GM12878 (cell line): Measurements from ENCODE around the gene TPRN. TPM values are rescaled to one million over a fixed set of nuclear protein-coding genes. Genes with fewer than 3 reads are reported as not detected.

ENCODE experiments used
- ATAC-seq: fragments of 200-7000 bp; cut with Tn5 transposase; 3 replicates; pipeline ENCODE4 v1.9.1; 2020; ENCODE audit warnings: mild to moderate bottlenecking, moderate library complexity
- BruUV-seq: library from RNA; stranded (reverse); fragments of 400-500 nt; replicated peaks from 2 replicates; lab custom pipeline; 2021; lab: Mats Ljungman, UMichigan
- CTCF ChIA-PET: fragments of 300-600 bp; sonication (Branson Sonifier 250); formaldehyde crosslinking; extraction: SDS; loops from one replicate; lab custom pipeline; 2021; ENCODE audit warnings: inconsistent platforms; lab: Yijun Ruan, JAX
- POLR2A ChIA-PET: fragments of 350-600 bp; formaldehyde crosslinking; extraction: SDS; loops from one replicate; lab custom pipeline; 2021; ENCODE audit warnings: inconsistent platforms; lab: Charles Lee
- RAD21 ChIA-PET: fragments of 300-600 bp; sonication (Branson Sonifier 250); formaldehyde crosslinking; loops from one replicate; lab custom pipeline; 2023; ENCODE audit warnings: antibody characterized with exemption; ENCODE audit not compliant: unreplicated experiment; lab: Charles Lee
- SMC1A ChIA-PET: fragments of 300-600 bp; sonication (Branson Sonifier 250); formaldehyde crosslinking; loops from one replicate; lab custom pipeline; 2023; ENCODE audit not compliant: unreplicated experiment, uncharacterized antibody; lab: Charles Lee
- DNase-seq: peaks from one replicate; pipeline ENCODE4 v3.0.0-alpha.2; 2011; ENCODE audit warnings: low read depth, low spot score
- FAIRE-seq: peaks from 3 replicates; lab custom pipeline; 2011; peaks lifted over from hg19 to GRCh38; lab: Jason Lieb, UNC
- H2AFZ ChIP-seq: 2 replicates; pipeline ENCODE4 v1.6.0; 2011; ENCODE audit warnings: low read depth, low read length, control low read depth; ENCODE audit not compliant: control insufficient read depth
- H3K27ac ChIP-seq: 2 replicates; pipeline ENCODE4 v1.5.1; 2011; ENCODE audit warnings: control low read depth; ENCODE audit not compliant: control insufficient read depth, insufficient read depth
- H3K27me3 ChIP-seq, 2 experiments: replicated peaks in 1 of 2; 2 replicates each; pipeline versions ENCODE4 v1.6.0 to v1.6.1; 2011; ENCODE audit warnings: low read length in 1 of 2; ENCODE audit not compliant: control insufficient read depth in 2 of 2, insufficient read depth in 2 of 2
- H3K36me3 ChIP-seq, 2 experiments: 2 replicates each; pipeline ENCODE4 v1.5.1; 2011; ENCODE audit warnings: low read length in 1 of 2; ENCODE audit not compliant: control insufficient read depth in 2 of 2, insufficient read depth in 2 of 2
- H3K4me1 ChIP-seq: 2 replicates; pipeline ENCODE4 v1.6.1; 2011; ENCODE audit warnings: mild to moderate bottlenecking, low read length, moderate library complexity, mixed read lengths; ENCODE audit not compliant: control insufficient read depth, insufficient read depth
- H3K4me2 ChIP-seq: 2 replicates; pipeline ENCODE4 v1.6.0; 2011; ENCODE audit warnings: control low read depth; ENCODE audit not compliant: control insufficient read depth, insufficient read depth
- H3K4me3 ChIP-seq: fragments of 200-600 bp; sonication (generic); 2 replicates; pipeline ENCODE4 v1.5.1; 2016
- H3K79me2 ChIP-seq: 2 replicates; pipeline ENCODE4 v1.6.0; 2011; ENCODE audit warnings: low read length; ENCODE audit not compliant: control insufficient read depth, insufficient read depth
- H3K9ac ChIP-seq: 2 replicates; pipeline ENCODE4 v1.8.0; 2011; ENCODE audit warnings: low read length, control low read depth, mixed read lengths; ENCODE audit not compliant: control insufficient read depth, insufficient read depth
- H3K9me3 ChIP-seq: replicated peaks from 3 replicates; pipeline ENCODE4 v1.5.1; 2011; ENCODE audit warnings: mild to moderate bottlenecking, low read length; ENCODE audit not compliant: control insufficient read depth, insufficient read depth
- H4K20me1 ChIP-seq: 2 replicates; pipeline ENCODE4 v1.6.0; 2011; ENCODE audit not compliant: control insufficient read depth, insufficient read depth
- CBX5 ChIP-seq: sonication (generic); IDR thresholded peaks from 2 replicates; pipeline ENCODE4 v1.6.1; 2016; ENCODE audit warnings: low read depth, moderate library complexity, mild to moderate bottlenecking, inconsistent platforms
- CEBPB ChIP-seq, 2 experiments: fragments of 150-350 bp in 1 of 2; IDR thresholded peaks; 2 replicates each; pipeline ENCODE4 v1.6.1; 2012 to 2014; ENCODE audit warnings: low read depth in 2 of 2, low read length in 2 of 2, borderline replicate concordance in 1 of 2, inconsistent platforms in 1 of 2
- NFYB ChIP-seq: IDR thresholded peaks from 2 replicates; pipeline ENCODE4 v1.6.1; 2011; ENCODE audit warnings: low read depth, mild to moderate bottlenecking, low read length, improper control_type of control experiment, moderate library complexity; ENCODE audit not compliant: insufficient read depth
- POLR2A ChIP-seq: IDR thresholded peaks from 2 replicates; pipeline ENCODE4 v1.6.1; 2011; ENCODE audit warnings: low read depth, mild to moderate bottlenecking, low read length
- RAD51 ChIP-seq: fragments of 450-650 bp; IDR thresholded peaks from 2 replicates; pipeline ENCODE4 v1.6.1; 2016; ENCODE audit warnings: moderate library complexity, mild to moderate bottlenecking, inconsistent platforms
- SUPT20H ChIP-seq: IDR thresholded peaks from 2 replicates; pipeline ENCODE4 v1.6.1; 2011; ENCODE audit warnings: low read depth, mild to moderate bottlenecking, low read length, moderate library complexity, borderline replicate concordance; ENCODE audit not compliant: control insufficient read depth
- WGBS: methylation state at CpG from one replicate; pipeline ENCODE4 v1.1.6; 2016; ENCODE audit warnings: low lambda C conversion rate; ENCODE audit not compliant: insufficient replicate concordance, insufficient coverage; ENCODE audit errors: missing lambda C conversion rate; 5-methylcytosine and 5-hydroxymethylcytosine counted together
- in situ Hi-C: fragments of 300-500 bp; cut with MboI; formaldehyde crosslinking; loops from 9 replicates; pipeline ENCODE4 v1.14.3; 2018; ENCODE audit warnings: mixed read lengths
- intact Hi-C: fragments of 100-400 bp; cut with micrococcal nuclease; formaldehyde crosslinking; loops from one replicate; pipeline ENCODE4 v1.14.2; 2022; ENCODE audit not compliant: unreplicated experiment
- polyA plus RNA-seq, 11 experiments: library from polyadenylated mRNA; depleted of rRNA in 4 of 11; unstranded in 6 of 11; stranded (reverse) in 5 of 11; fragments of >200 nt; fragmentation: Nextera tagmentation in 4 of 11; fragmentation: Illumina TruSeq in 1 of 11; extraction: Ambion mirVana in 4 of 11; extraction: Trizol in 1 of 11; gene quantifications; 1 replicate in 1 of 11; 2 replicates in 10 of 11; pipeline versions ENCODE4 v1.2.1 to v1.2.3, GENCODE V29; 2011 to 2016; ENCODE audit warnings: inconsistent platforms in 2 of 11, missing spikeins in 2 of 11, low read depth in 1 of 11
- total RNA-seq, 4 experiments: library from RNA; depleted of rRNA in 3 of 4; stranded (reverse); fragments of >200 nt in 3 of 4; fragmentation: Illumina TruSeq in 1 of 4; extraction: Trizol in 1 of 4; gene quantifications; 2 replicates each; pipeline versions ENCODE4 v1.2.1 to v1.2.3, GENCODE V29; 2013 to 2021
- TF ChIP-seq, protein P1 (sequence below): IDR thresholded peaks from 2 replicates; pipeline ENCODE4 v1.6.1; 2012; ENCODE audit warnings: low read length, inconsistent platforms

Gene TPRN
- total and polyA plus RNA-seq, 10 of the 15 experiments (the other 5 are each of a cell fraction or from before 2014, with no cell fraction given), result 0.18 to 19.5 (median 3.1) TPM

DNA sequence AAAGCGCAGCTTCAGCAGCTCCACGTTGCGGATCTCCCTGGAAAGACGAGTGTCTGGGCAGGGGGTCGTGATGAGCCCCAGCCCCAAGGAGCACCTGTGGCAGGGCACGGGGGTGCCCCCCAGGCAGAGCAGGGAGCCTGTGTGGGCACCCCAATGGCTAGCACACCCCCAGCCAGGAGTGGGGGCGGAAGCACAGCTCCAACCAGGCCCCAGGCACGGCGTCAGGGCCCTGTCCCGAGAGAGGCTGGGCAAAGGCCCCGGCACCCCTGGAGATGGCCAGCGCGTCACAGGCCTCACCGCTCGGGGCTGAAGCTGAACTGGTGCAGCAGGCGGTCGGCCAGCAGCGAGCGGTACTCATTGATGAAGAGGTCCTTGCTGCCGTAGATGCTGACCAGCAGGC, 20.1 kb downstream of the TPRN start (continued):
- TF ChIP-seq CEBPB (IDR thresholded peaks at IDR 0.05; ENCODE audit: borderline replicate concordance in 1 of 2, low read depth in 2 of 2, low read length in 2 of 2) (no peak), RAD51 (no peak)
- TF ChIP-seq, all 136 proteins: peak for 0

DNA sequence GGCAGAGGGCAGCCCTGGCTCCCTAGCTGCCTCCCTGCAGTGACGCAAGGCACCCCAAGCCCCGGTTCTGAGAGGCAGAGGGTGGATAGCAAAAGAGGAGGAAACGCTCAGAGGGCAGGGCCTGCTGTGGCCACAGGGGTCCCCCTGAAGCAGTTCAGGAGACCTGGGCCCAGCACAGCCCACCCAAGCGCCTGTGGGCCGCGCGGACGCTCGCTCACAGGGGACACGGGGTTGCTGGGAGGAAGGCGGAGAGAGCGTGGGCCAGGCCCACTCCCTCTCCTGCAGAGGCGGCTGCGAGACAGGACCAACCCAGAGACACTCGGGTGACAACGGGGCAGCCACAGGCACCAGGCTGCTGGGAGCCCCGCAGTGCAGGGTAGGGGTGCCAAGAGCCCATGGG, 20.8 kb downstream of the TPRN start:
- no peaks in the 10 kb centered on the region for H3K27me3 ChIP-seq
- ChIA-PET RAD21 (no interaction called here), CTCF (no interaction called here), POLR2A (no interaction called here), SMC1A (no interaction called here)
- H3K79me2 ChIP-seq, result no peaks in the 10 kb centered on the region
- no peak overlapping the region for H3K27ac ChIP-seq
- no peak overlapping the region for H2AFZ ChIP-seq
- H3K36me3 ChIP-seq, result peaks cover 7 to 26% of the 10 kb centered on the region in 2 experiments
- DNase-seq (no peak), ATAC-seq (no peak), FAIRE-seq (no peak)
- H3K4me1 ChIP-seq, result no peaks in the 10 kb centered on the region
- WGBS, result 86% methylated on average over 17 of the region's 17 CpGs
- TF ChIP-seq CBX5, result no peak
- TF ChIP-seq, protein P1, sequence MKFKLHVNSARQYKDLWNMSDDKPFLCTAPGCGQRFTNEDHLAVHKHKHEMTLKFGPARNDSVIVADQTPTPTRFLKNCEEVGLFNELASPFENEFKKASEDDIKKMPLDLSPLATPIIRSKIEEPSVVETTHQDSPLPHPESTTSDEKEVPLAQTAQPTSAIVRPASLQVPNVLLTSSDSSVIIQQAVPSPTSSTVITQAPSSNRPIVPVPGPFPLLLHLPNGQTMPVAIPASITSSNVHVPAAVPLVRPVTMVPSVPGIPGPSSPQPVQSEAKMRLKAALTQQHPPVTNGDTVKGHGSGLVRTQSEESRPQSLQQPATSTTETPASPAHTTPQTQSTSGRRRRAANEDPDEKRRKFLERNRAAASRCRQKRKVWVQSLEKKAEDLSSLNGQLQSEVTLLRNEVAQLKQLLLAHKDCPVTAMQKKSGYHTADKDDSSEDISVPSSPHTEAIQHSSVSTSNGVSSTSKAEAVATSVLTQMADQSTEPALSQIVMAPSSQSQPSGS, result no peak
- no peak for TF ChIP-seq SUPT20H
- TF ChIP-seq POLR2A, result 0 out of 2 replicates have a peak, but pooled peaks have one; percentile 10
- TF ChIP-seq NFYB, result no peak
- no peak overlapping the region for H3K4me3 ChIP-seq
- H3K9me3 ChIP-seq, result no peaks in the 10 kb centered on the region
- no peaks in the 10 kb centered on the region for H4K20me1 ChIP-seq
- in situ Hi-C loops (no loop called here), intact Hi-C loops (no loop called here)
- no peak overlapping the region for H3K4me2 ChIP-seq
- no TSS peak for BruUV-seq
- H3K9ac ChIP-seq, result no peak overlapping the region
